ENCODE data around the gene IREB2.
A peak's percentile ranks its signal among the peaks of the same experiment; 100 is the strongest.
"Not testable (repeated sequence)": the region's sequence is repeated elsewhere in the genome, so short reads cannot be mapped to it uniquely, and the experiment has no call there.

The IREB2 gene

GRCh38 chr15:78536134-78536533, 98.1 kb downstream of the IREB2 start:
- no peaks in the 10 kb centered on the region for H3K4me1 ChIP-seq (ENCODE audit: insufficient read depth, poor library complexity, severe bottlenecking)
- H3K27me3 ChIP-seq (ENCODE audit: insufficient read depth, poor library complexity, severe bottlenecking) = no peaks in the 10 kb centered on the region
- no peak overlapping the region for H3K4me3 ChIP-seq (ENCODE audit: severe bottlenecking)
- H3K36me3 ChIP-seq (ENCODE audit: low read depth) = no peaks in the 10 kb centered on the region; the same call in 1 of the 2 replicates
- ATAC-seq (ENCODE audit: low read depth) (no peak), DNase-seq (ENCODE audit: low spot score) (no peak)
- H3K27ac ChIP-seq (ENCODE audit: poor library complexity, severe bottlenecking) = no peak overlapping the region
- TF ChIP-seq CTCF (IDR thresholded peaks at IDR 0.05; ENCODE audit: poor library complexity, severe bottlenecking) = no peak
- H3K9me3 ChIP-seq (ENCODE audit: severe bottlenecking) = no peaks in the 10 kb centered on the region

GRCh38 chr15:78537266-78537905, 99.4 kb downstream of the IREB2 start:
- DNase-seq (ENCODE audit: low spot score) (no peak), ATAC-seq (ENCODE audit: low read depth) (no peak)
- peaks cover 10% of the 10 kb centered on the region for H3K36me3 ChIP-seq (ENCODE audit: low read depth)
- no peak for TF ChIP-seq CTCF (IDR thresholded peaks at IDR 0.05; ENCODE audit: poor library complexity, severe bottlenecking)
- peaks cover 9% of the 10 kb centered on the region for H3K4me1 ChIP-seq (ENCODE audit: insufficient read depth, poor library complexity, severe bottlenecking)
- H3K27ac ChIP-seq (ENCODE audit: poor library complexity, severe bottlenecking) = no peak overlapping the region
- H3K9me3 ChIP-seq (ENCODE audit: severe bottlenecking) = no peaks in the 10 kb centered on the region
- no peaks in the 10 kb centered on the region for H3K27me3 ChIP-seq (ENCODE audit: insufficient read depth, poor library complexity, severe bottlenecking)
- H3K4me3 ChIP-seq (ENCODE audit: severe bottlenecking) = no peak overlapping the region

GRCh38 chr15:78538358-78538757, 100.3 kb downstream of the IREB2 start:
- Histone ChIP-seq H3K27ac (ENCODE audit: poor library complexity, severe bottlenecking) (no peak overlapping the region), H3K4me3 (ENCODE audit: severe bottlenecking) (no peak overlapping the region), H3K4me1 (ENCODE audit: insufficient read depth, poor library complexity, severe bottlenecking) (peaks cover 9% of the 10 kb centered on the region), H3K9me3 (ENCODE audit: severe bottlenecking) (no peaks in the 10 kb centered on the region), H3K36me3 (ENCODE audit: low read depth) (peaks cover 20% of the 10 kb centered on the region), H3K27me3 (ENCODE audit: insufficient read depth, poor library complexity, severe bottlenecking) (no peaks in the 10 kb centered on the region)
- no peak for TF ChIP-seq CTCF (IDR thresholded peaks at IDR 0.05; ENCODE audit: poor library complexity, severe bottlenecking)
- DNase-seq (ENCODE audit: low spot score) (no peak), ATAC-seq (ENCODE audit: low read depth) (no peak)

- ATAC-seq (ENCODE audit: low read depth); H3K9me3 ChIP-seq (ENCODE audit: severe bottlenecking); H3K27me3 ChIP-seq (ENCODE audit: insufficient read depth, poor library complexity, severe bottlenecking); DNase-seq (ENCODE audit: low spot score); H3K4me1 ChIP-seq (ENCODE audit: insufficient read depth, poor library complexity, severe bottlenecking): not testable (repeated sequence)
- peaks cover 32% of the 10 kb centered on the region for H3K36me3 ChIP-seq (ENCODE audit: low read depth)
- peak overlapping the region; percentile 86 for H3K4me3 ChIP-seq (ENCODE audit: severe bottlenecking)
- H3K27ac ChIP-seq (ENCODE audit: poor library complexity, severe bottlenecking) = peak overlapping the region; percentile 45
Observed at GRCh38 chr15:78539464-78540140, 101.6 kb downstream of the IREB2 start.

- peaks cover 9% of the 10 kb centered on the region for H3K4me1 ChIP-seq (ENCODE audit: insufficient read depth, poor library complexity, severe bottlenecking)
- peak; percentile 81 for ATAC-seq (ENCODE audit: low read depth)
- peak within 1 kb of the TSS; percentile 45 for H3K27ac ChIP-seq (ENCODE audit: poor library complexity, severe bottlenecking)
- DNase-seq (ENCODE audit: low spot score) = peak; percentile 89
- H3K4me3 ChIP-seq (ENCODE audit: severe bottlenecking) = peak within 1 kb of the TSS; percentile 86
- no peaks in the 10 kb centered on the region for H3K27me3 ChIP-seq (ENCODE audit: insufficient read depth, poor library complexity, severe bottlenecking)
- no peak for TF ChIP-seq CTCF (IDR thresholded peaks at IDR 0.05; ENCODE audit: poor library complexity, severe bottlenecking)
- peaks cover 39% of the 10 kb centered on the region for H3K36me3 ChIP-seq (ENCODE audit: low read depth)
- no peaks in the 10 kb centered on the region for H3K9me3 ChIP-seq (ENCODE audit: severe bottlenecking)
Observed at GRCh38 chr15:78540141-78540870, 102.3 kb downstream of the IREB2 start, which contains the start of gene PSMA4. PSMA4 (plus strand) TSS chr15:78540444; CDS start chr15:78541928, 1,484 bp downstream.
